ENCODE results near the gene SNCG. TPM values are rescaled to one million over a fixed set of nuclear protein-coding genes. Genes with fewer than 3 reads are reported as not detected.
"Not testable (repeated sequence)": the region's sequence is repeated elsewhere in the genome, so short reads cannot be mapped to it uniquely, and the experiment has no call there.

Gene SNCG
- total RNA-seq, 1 experiment from 2014 or later, result 1.7 TPM

- no peak for DNase-seq (ENCODE audit: low read depth)
Observed at GRCh38 chr10:86976362-86977056, 18.1 kb downstream of the SNCG start.

- DNase-seq (ENCODE audit: low read depth), result not testable (repeated sequence)
Observed at GRCh38 chr10:86978457-86978856, 20.1 kb downstream of the SNCG start.

GRCh38 chr10:86979296-86979818 lies 21.0 kb downstream of the SNCG start:
- DNase-seq (ENCODE audit: low read depth), result no peak

GRCh38 chr10:86979977-86980448 lies 21.6 kb downstream of the SNCG start:
- DNase-seq (ENCODE audit: low read depth), result no peak

GRCh38 chr10:86981020-86981419 lies 22.6 kb downstream of the SNCG start:
- DNase-seq (ENCODE audit: low read depth), result not testable (repeated sequence)

GRCh38 chr10:86981716-86982115 lies 23.3 kb downstream of the SNCG start:
- no peak for DNase-seq (ENCODE audit: low read depth)

- not testable (repeated sequence) for DNase-seq (ENCODE audit: low read depth)
Observed at GRCh38 chr10:86984498-86984897, 26.1 kb downstream of the SNCG start.

- DNase-seq (ENCODE audit: low read depth), result no peak
Observed at GRCh38 chr10:86988520-86988919, 30.1 kb downstream of the SNCG start.

- not testable (repeated sequence) for DNase-seq (ENCODE audit: low read depth)
Observed at GRCh38 chr10:86991362-86991761, 33.0 kb downstream of the SNCG start.

GRCh38 chr10:86992456-86992855 lies 34.1 kb downstream of the SNCG start:
- DNase-seq (ENCODE audit: low read depth), result no peak

- no peak for DNase-seq (ENCODE audit: low read depth)
Observed at GRCh38 chr10:86992929-86993328, 34.5 kb downstream of the SNCG start.

GRCh38 chr10:86999802-87000403 lies 41.5 kb downstream of the SNCG start:
- not testable (repeated sequence) for DNase-seq (ENCODE audit: low read depth)

- DNase-seq (ENCODE audit: low read depth), result no peak
Observed at GRCh38 chr10:87000491-87000890, 42.1 kb downstream of the SNCG start.

- not testable (repeated sequence) for DNase-seq (ENCODE audit: low read depth)
Observed at GRCh38 chr10:87007124-87007523, 48.7 kb downstream of the SNCG start.

GRCh38 chr10:87007674-87008073 lies 49.3 kb downstream of the SNCG start:
- DNase-seq (ENCODE audit: low read depth), result not testable (repeated sequence)

- DNase-seq (ENCODE audit: low read depth), result not testable (repeated sequence)
Observed at GRCh38 chr10:87008303-87008702, 49.9 kb downstream of the SNCG start.

- not testable (repeated sequence) for DNase-seq (ENCODE audit: low read depth)
Observed at GRCh38 chr10:87009134-87009696, 50.8 kb downstream of the SNCG start.

Other genes starting within 250 kb of the SNCG start
- gene BMPR1A, start 202.0 kb upstream of the SNCG start, total RNA-seq (2014; rRNA removed; shearing (Covaris generic)), result 11.3 and 18.6 TPM in 2 replicates
- 0.06 TPM in 1 of 2 replicates, not detected in the other for gene MMRN2, start 984 bp upstream of the SNCG start, total RNA-seq (2014; rRNA removed; shearing (Covaris generic))
- gene ADIRF, start 9.9 kb downstream of the SNCG start, total RNA-seq (2014; rRNA removed; shearing (Covaris generic)), result not detected in 2 replicates
- gene FAM25A, start 61.7 kb downstream of the SNCG start, total RNA-seq (2014; rRNA removed; shearing (Covaris generic)), result not detected in 2 replicates
- gene GLUD1, start 136.2 kb downstream of the SNCG start, total RNA-seq (2014; rRNA removed; shearing (Covaris generic)), result 83.3 and 84.1 TPM in 2 replicates
- gene SHLD2, start 136.6 kb downstream of the SNCG start, total RNA-seq (2014; rRNA removed; shearing (Covaris generic)), result 21.0 and 21.8 TPM in 2 replicates

Data from Daoy (cell line).